GM18870 (cell line): ENCODE results near the gene FAM131A.

Experiments used
- ATAC-seq: cut with Tn5 transposase; IDR thresholded peaks from one replicate; pipeline ENCODE4 v1.9.1; 2021; ENCODE audit warnings: moderate library complexity; ENCODE audit not compliant: unreplicated experiment

FAM131A gene

DNA sequence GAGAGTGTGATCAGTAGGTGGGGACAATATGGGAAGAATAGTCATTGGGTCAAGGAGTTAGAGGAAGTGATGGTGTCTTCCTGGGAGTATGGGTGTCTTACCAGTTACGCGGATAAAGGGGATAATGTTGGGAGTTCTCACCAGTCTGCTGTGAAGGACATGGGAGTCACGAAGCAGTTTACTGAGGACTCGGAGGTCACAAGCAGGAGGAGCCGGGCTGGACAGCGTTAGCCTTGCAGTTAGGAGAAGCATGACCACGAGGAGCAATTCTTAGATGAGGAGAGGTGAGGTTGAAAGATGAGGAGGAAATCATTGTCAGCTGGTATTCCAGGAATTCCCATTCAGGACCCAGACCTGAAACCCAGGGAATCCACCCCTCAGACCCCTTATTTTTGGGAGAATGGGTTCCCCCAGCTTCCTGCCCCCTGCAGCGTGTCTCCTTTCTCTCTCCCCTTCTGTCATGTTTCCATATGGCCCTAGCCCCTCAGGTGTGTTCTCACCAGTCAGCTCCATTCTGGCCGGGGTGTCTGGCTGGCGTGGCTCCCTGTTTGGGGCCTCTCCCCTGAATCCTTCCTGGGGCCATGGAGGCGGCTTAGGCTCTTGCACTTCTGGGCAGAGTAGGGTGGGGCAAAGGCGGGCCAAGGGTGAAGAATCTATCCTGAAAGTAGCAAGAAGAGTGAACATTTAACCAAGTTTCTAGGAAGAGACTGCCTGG lies 38.5 kb downstream of the FAM131A start:
- no peak for ATAC-seq

DNA sequence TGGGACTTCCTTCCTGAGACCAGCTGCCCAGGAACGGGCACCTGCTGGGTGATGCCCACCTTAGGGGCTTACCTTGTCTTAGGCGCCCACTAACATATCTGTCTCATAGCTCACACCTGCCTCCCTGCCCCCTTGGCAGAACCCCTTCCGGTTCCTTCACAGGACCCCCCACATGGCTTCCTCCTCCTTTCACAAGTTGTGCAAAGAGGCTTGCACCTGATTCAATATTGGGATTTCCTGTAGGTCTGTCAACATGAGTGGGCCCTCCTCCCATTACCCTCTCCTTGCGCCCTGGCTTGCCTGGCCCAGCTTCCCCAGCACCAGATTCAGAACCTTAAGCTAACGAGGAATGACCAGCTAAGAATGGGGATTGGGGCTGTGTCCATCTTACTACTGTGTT lies 40.0 kb downstream of the FAM131A start:
- ATAC-seq, result no peak

DNA sequence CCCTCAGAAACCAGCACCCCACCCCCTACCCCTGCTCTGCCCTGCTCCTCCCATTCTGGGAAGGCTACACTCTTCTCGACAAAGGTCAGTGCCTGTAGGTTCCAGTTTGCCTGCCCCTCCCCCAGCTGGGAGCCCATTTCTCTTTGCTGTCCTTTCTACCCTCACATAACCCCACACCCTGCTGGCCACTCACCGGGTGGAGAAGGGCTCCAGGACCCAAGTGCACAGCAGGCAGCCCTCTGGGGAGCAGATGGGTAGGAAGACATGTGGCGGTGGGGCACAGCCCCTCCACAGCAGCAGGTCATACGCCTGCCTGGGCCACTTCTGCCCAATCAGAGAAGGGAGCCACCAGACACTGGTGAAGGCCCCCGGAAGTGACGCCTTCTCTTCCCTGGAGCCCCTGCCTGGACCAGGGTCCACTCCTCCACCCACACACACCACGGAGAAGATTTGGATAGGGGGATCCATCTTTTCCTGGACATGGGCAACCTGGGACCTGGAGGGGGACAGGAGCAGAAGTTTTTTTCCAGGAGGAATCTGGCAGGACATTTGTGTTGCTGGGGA lies 40.6 kb downstream of the FAM131A start, which contains the start of gene THPO:
THPO (minus strand) TSS at position 326 of the 564 bp plus-strand sequence. CDS start 1,948 bp downstream, outside the sequence.
- ATAC-seq, result no peak

DNA sequence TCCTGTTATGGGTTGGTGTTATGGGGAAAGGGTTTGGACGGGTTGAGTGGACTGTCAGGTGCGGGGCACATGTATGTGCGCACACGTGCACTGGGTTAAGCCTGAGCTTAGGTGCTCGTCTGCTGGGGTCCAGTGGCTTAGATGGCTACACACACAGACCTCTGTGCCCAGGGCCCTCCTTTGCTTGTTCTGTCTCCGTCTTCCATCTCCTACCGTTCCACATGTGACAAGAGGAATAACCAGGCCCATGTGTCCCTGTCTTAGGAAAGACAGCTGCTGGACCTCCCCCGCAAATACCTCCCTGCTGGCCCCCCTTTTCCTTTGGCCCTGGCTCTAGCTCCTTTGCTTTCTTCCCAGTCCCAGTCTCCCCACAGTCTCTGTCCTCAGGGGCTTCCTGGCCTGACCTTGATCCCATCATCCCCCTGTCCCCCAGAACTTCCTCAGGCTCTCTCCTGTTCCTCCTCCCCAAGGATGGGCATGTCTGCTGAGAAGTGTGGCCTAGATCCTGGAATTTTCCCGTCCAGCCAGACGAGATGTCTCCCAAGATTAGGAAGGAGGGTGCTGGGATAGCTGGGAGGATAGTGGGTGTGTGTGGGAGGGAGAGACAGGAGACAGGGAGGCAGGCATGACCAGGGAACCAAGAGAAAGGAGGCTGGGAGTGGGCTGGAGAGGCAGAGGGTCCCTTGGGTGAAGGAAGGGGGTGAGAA lies 41.4 kb downstream of the FAM131A start:
- ATAC-seq, result no peak

DNA sequence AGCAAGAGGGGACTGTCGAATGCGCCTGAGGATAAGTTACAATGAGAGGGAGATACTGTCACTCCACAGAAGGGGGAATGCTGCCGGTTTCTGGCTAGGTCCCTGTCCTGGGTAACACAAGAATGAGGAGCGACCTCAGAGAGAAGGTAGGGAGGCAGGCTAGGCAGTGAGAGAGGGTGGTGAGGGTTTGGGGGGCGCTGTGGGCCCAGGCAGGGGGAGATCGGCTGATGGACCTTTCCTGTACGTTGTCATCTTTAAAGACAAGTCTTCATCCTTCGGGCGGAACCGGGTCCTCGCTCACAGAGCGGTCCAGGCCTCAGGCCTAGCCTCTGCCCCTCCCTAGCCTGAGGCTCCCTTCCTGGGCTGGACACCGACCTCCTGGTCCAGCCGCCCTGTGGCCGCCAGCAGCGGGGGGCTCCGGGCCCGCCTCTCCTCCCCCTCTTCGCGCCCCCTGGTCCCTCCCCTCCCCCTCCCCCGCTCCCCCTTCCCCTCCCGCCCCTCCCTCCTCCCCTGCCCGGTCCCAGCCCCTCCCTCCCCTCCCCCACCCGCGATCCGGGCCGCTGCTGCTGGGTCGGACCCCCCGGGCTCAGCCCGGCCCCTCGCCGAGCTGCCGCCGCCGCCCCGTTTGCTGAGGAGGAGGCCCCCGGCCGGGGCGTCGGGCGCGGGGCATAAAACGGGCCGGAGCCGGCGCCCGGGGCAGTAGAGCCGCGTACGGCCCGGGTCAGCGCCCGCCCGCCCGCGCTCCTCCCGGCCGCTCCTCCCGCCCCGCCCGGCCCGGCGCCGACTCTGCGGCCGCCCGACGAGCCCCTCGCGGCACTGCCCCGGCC lies 42.2 kb downstream of the FAM131A start, which contains the start of gene CHRD:
CHRD (plus strand) TSS at position 697 of the 827 bp plus-strand sequence. CDS start 265 bp downstream, outside the sequence.
- ATAC-seq, result no peak

DNA sequence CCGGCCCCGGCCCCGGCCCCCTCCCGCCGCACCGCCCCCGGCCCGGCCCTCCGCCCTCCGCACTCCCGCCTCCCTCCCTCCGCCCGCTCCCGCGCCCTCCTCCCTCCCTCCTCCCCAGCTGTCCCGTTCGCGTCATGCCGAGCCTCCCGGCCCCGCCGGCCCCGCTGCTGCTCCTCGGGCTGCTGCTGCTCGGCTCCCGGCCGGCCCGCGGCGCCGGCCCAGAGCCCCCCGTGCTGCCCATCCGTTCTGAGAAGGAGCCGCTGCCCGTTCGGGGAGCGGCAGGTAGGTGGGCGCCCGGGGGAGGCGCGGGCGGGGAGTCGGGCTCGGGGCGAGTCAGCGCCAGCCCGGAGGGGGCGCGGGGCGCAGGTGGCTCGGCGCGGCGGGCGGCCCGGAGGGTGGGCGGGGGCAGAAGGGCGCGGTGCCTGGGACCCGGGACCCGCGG lies 42.8 kb downstream of the FAM131A start:
- no peak for ATAC-seq

DNA sequence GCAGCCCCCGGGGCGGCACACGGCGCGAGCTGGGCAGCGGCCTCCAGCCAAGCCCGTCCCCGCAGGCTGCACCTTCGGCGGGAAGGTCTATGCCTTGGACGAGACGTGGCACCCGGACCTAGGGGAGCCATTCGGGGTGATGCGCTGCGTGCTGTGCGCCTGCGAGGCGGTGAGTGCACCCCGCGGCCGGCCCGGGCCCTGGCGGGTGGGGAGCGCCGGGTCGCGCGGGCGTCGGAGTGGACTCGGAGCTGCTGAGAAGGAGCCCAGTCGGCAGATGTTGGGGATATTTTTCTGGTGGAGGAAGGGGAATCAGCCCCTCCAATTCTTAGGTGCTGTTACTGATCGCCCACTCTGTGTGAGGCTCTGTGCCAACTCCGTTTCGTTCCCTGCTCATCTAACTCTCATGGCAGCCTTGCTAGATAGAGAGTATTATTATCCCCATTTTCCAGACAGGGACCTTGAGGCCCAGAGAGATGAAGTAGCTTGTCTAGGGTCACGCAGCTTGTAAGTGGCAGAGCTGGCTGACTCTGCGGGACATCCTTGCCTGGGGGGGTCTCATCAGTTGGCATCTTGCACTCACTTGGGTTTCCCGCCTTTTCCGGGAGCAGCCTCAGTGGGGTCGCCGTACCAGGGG lies 43.3 kb downstream of the FAM131A start:
- no peak for ATAC-seq

DNA sequence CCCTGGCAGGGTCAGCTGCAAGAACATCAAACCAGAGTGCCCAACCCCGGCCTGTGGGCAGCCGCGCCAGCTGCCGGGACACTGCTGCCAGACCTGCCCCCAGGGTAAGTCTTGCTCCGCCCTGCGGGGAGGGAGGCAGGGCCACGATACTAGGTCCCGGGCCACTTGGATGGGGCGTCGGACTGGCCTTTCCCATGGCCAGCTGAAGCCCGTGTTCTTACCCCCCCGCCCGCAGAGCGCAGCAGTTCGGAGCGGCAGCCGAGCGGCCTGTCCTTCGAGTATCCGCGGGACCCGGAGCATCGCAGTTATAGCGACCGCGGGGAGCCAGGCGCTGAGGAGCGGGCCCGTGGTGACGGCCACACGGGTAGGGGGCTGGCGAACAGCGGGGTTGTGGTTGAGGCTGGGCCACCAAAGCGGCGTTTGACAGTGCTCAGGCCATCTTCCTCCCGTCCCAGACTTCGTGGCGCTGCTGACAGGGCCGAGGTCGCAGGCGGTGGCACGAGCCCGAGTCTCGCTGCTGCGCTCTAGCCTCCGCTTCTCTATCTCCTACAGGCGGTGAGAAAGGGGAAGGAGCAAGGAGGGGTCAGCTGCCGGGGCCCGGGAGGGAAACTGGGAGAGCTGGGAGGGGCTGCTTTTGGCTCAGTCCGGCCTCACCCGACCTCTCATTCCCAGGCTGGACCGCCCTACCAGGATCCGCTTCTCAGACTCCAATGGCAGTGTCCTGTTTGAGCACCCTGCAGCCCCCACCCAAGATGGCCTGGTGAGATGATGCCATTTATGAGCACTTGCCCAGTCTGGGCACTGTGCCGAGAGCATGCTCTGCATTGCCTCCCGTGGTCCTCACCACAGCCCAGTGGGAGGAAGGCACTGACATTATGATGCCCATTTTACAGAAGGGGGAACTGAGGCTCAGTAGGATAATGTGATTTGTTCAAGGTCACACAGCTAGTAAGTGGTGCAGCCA lies 44.1 kb downstream of the FAM131A start:
- no peak for ATAC-seq

DNA sequence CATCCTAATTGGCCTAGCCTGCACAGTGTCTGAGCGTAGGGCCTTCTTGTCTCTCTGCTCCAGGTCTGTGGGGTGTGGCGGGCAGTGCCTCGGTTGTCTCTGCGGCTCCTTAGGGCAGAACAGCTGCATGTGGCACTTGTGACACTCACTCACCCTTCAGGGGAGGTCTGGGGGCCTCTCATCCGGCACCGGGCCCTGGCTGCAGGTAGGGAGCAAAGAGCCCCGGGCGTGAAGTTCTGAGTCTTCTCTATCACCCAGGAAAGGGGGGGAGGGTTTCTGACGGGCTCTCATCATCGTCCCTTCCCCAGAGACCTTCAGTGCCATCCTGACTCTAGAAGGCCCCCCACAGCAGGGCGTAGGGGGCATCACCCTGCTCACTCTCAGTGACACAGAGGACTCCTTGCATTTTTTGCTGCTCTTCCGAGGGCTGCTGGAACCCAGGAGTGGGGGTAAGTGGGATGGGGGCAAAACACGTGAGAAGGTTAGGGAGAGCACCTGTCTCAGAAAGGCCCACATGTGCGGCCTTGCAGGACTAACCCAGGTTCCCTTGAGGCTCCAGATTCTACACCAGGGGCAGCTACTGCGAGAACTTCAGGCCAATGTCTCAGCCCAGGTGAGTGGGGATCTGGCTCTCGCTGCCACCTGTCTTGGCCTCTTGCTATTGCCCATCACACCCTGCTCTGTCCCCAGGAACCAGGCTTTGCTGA lies 45.1 kb downstream of the FAM131A start:
- ATAC-seq, result no peak

DNA sequence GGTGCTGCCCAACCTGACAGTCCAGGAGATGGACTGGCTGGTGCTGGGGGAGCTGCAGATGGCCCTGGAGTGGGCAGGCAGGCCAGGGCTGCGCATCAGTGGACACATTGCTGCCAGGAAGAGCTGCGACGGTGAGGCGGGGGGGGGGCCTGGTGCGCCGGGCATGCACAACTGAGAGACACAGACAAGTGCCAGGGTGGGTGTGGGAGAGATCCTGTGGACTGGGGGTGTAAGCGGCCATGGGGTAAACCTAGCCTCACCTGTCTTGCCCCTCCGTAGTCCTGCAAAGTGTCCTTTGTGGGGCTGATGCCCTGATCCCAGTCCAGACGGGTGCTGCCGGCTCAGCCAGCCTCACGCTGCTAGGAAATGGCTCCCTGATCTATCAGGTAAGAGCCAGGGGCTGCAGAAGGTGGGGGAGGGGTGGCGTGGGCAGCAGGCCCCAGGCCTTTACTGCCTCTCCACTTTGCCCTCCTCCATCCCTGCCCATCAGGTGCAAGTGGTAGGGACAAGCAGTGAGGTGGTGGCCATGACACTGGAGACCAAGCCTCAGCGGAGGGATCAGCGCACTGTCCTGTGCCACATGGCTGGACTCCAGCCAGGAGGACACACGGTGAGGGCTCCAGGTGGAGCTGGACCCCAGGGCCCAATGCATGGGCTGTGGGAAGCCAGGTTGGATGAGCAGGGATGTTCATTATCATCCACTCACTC lies 45.8 kb downstream of the FAM131A start:
- ATAC-seq, result no peak

DNA sequence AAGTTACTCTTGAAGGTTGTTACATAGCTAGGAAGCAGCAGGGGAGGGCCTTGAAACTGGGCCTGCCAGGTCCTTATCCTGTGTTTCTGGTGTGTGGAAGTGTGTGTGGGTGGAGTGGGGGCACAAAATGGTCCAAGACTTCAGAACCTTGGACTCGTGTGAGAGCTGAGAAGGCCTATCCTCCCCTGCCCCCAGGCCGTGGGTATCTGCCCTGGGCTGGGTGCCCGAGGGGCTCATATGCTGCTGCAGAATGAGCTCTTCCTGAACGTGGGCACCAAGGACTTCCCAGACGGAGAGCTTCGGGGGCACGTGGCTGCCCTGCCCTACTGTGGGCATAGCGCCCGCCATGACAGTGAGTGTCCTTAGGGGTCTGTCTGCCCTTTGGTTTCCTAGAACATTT lies 46.9 kb downstream of the FAM131A start:
- ATAC-seq, result no peak

DNA sequence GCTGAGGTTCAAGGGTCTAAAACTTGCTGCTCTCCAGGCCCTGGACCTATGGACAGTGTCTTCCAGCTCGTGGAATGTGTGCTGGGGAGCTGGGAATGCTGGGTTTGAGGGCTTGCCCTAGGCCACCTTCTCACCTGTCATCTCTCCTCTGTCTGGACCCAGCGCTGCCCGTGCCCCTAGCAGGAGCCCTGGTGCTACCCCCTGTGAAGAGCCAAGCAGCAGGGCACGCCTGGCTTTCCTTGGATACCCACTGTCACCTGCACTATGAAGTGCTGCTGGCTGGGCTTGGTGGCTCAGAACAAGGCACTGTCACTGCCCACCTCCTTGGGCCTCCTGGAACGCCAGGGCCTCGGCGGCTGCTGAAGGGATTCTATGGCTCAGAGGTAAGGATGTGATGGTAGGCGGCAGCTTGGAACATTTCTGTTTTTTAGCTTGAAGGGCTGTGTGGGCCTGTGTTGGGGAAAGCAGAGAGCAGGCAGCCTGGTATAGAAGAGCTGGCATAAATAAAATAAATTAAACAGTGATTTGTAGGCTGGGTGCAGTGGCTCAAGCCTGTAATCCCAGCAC lies 47.5 kb downstream of the FAM131A start:
- ATAC-seq, result no peak

DNA sequence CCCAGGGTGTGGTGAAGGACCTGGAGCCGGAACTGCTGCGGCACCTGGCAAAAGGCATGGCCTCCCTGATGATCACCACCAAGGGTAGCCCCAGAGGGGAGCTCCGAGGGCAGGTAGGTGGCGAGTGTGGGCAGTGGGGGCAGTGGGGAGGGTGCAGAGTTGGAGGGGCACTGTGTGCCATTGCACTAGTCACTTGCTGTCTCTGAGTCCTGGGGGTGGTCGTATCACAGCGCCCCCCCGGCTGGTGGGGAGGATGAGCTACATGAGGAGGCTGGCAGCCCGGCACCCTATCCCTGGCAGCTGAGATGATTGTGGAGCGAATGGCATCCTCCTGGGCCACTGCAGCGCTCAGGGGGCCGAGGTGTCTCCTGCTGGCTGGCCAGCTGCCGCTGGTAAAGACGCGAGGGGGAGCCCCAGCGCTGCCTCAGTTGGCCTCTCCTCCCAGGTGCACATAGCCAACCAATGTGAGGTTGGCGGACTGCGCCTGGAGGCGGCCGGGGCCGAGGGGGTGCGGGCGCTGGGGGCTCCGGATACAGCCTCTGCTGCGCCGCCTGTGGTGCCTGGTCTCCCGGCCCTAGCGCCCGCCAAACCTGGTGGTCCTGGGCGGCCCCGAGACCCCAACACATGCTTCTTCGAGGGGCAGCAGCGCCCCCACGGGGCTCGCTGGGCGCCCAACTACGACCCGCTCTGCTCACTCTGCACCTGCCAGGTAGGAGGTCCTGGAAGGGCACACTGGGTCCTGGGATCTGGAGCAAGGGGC lies 48.8 kb downstream of the FAM131A start:
- ATAC-seq, result no peak

DNA sequence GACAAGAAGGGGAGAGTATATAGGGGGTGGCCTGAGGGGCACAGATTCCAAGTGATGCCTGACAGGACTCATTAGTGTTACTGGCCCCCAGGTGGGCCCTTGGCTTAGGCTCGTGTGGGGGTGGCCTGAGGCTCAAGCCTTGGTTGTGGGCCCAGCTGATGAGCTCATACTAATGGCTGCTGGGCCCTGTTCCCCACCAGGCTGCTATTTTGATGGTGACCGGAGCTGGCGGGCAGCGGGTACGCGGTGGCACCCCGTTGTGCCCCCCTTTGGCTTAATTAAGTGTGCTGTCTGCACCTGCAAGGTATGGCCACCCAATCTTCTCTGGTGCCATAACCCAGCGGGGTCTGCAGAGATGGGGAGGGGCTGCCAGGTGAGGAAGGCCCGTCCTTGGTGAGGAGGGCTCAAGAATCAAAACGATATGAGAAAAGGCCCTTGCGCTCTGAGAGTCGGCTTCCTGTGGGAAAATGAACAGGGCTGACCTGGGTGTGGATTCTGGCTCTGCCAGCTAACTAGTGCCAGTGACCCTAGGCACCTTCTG lies 49.8 kb downstream of the FAM131A start:
- ATAC-seq, result no peak

DNA sequence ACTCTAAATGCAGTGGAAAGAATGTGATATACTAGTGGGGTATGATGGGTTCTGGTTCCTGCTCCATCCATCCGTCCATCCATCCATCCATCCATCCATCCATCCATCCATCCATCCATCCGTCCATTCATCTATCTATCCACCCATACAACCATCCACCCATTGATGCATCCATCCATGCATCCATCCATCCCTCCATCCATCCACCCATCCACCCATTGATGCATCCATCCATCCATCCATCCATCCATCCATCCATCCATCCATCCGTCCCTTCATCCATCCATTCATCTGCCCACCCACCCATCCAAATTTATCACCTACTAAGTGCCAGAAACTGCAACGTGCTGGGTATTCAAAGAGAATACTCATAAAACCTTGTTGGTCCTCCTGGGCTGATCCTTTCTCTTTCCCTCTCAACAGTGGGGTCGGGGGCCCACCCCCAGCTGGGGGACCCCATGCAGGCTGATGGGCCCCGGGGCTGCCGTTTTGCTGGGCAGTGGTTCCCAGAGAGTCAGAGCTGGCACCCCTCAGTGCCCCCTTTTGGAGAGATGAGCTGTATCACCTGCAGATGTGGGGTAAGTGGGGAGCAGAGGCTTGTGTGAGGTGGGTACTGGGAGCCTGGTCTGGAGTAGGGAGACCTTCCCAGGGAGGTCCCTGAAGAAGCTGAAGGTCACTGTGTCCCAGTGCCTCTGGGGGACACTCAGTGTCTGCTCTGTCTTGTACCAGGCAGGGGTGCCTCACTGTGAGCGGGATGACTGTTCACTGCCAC lies 51.0 kb downstream of the FAM131A start:
- ATAC-seq, result no peak

DNA sequence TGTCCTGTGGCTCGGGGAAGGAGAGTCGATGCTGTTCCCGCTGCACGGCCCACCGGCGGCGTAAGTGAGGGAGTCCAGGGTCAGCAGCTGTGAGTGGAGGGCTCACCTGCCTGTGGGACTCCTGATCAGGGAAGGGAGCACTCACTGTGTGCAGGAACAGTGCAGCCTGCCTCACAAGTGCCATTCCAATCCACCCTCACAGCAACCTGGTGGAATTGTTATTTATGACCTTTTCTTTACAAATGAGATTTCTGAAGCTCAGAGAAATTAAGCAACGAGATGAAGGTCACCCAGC lies 51.5 kb downstream of the FAM131A start:
- ATAC-seq, result no peak
